HepG2 (cell line): ENCODE data around the gene IFNK. TPM values are rescaled to one million over a fixed set of nuclear protein-coding genes. Genes with fewer than 3 reads are reported as not detected.

ENCODE experiments used
- ARNT2 ChIP-seq: sonication (generic); formaldehyde crosslinking; IDR thresholded peaks from 2 replicates; pipeline ENCODE4 v1.8.0; 2022; ENCODE audit warnings: mild to moderate bottlenecking, low read depth, missing genetic modification reagents, moderate library complexity
- CSRNP1 ChIP-seq: sonication (generic); formaldehyde crosslinking; IDR thresholded peaks from 2 replicates; pipeline ENCODE4 v1.8.1; 2023; ENCODE audit warnings: mild to moderate bottlenecking, missing genetic modification reagents
- FIP1L1 ChIP-seq: fragments of 200-400 bp; formaldehyde crosslinking; IDR thresholded peaks from 2 replicates; pipeline ENCODE4 v1.6.1; 2018; ENCODE audit warnings: low read depth, mild to moderate bottlenecking, low read length, moderate library complexity, borderline replicate concordance; ENCODE audit not compliant: insufficient read depth
- HMGXB3 ChIP-seq: sonication (generic); formaldehyde crosslinking; IDR thresholded peaks from 2 replicates; pipeline ENCODE4 v1.4.0; 2020; ENCODE audit warnings: missing genetic modification reagents, borderline replicate concordance
- HOXA3 ChIP-seq: sonication (generic); formaldehyde crosslinking; IDR thresholded peaks from 2 replicates; pipeline ENCODE4 v1.5.0; 2020; ENCODE audit warnings: missing genetic modification reagents
- MAX ChIP-seq: IDR thresholded peaks from 2 replicates; pipeline ENCODE4 v1.6.1; 2012; ENCODE audit warnings: inconsistent platforms
- RARA ChIP-seq: IDR thresholded peaks from 2 replicates; pipeline ENCODE4 v1.6.1; 2016; ENCODE audit warnings: missing genetic modification reagents, missing compliant biosample characterization
- STAG1 ChIP-seq: sonication (generic); formaldehyde crosslinking; IDR thresholded peaks from 2 replicates; pipeline ENCODE4 v1.4.0; 2020; ENCODE audit warnings: missing genetic modification reagents
- XRCC5 ChIP-seq: fragments of 200-400 bp; formaldehyde crosslinking; optimal IDR thresholded peaks from 2 replicates; pipeline ENCODE3; 2017; ENCODE audit warnings: mild to moderate bottlenecking, low read length
- ZNF777 ChIP-seq: sonication (generic); formaldehyde crosslinking; IDR thresholded peaks from 2 replicates; pipeline ENCODE4 v1.4.0; 2020; ENCODE audit warnings: missing genetic modification reagents
- ZNF883 ChIP-seq: sonication (generic); formaldehyde crosslinking; IDR thresholded peaks from 2 replicates; pipeline ENCODE4 v1.5.1; 2020; ENCODE audit warnings: mild to moderate bottlenecking, missing genetic modification reagents; ENCODE audit errors: not compliant biosample characterization
- polyA plus RNA-seq, 8 experiments: library from polyadenylated mRNA; depleted of rRNA in 3 of 8; stranded (reverse) in 7 of 8; unstranded in 1 of 8; fragments of >200 nt; fragmentation: Illumina TruSeq in 4 of 8; extraction: Trizol in 4 of 8; gene quantifications; 2 replicates each; pipeline versions ENCODE4 v1.2.1 to v1.2.3, GENCODE V29; 2011 to 2016; ENCODE audit warnings: low read depth in 4 of 8, missing spikeins in 1 of 8, mixed read lengths in 1 of 8; ENCODE audit not compliant: insufficient read depth in 1 of 8
- total RNA-seq, 5 experiments: library from RNA; depleted of rRNA; stranded (reverse); fragments of >200 nt; fragmentation: Illumina TruSeq; extraction: Trizol; gene quantifications; 2 replicates each; pipeline ENCODE4 v1.2.3, GENCODE V29; 2016; ENCODE audit warnings: low read depth in 1 of 5
- TF ChIP-seq, protein P1 (sequence below): sonication (generic); formaldehyde crosslinking; IDR thresholded peaks from 2 replicates; pipeline ENCODE4 v1.4.0; 2020; ENCODE audit warnings: mild to moderate bottlenecking, missing genetic modification reagents
- TF ChIP-seq, protein P2 (sequence below): IDR thresholded peaks from 2 replicates; pipeline ENCODE4 v1.6.1; 2016; ENCODE audit warnings: mild to moderate bottlenecking, missing biosample characterization, missing genetic modification reagents

IFNK gene
- total and polyA plus RNA-seq, 2 of the 13 experiments (the other 11 are each of a cell fraction or from before 2014, with no cell fraction given) = not detected

DNA sequence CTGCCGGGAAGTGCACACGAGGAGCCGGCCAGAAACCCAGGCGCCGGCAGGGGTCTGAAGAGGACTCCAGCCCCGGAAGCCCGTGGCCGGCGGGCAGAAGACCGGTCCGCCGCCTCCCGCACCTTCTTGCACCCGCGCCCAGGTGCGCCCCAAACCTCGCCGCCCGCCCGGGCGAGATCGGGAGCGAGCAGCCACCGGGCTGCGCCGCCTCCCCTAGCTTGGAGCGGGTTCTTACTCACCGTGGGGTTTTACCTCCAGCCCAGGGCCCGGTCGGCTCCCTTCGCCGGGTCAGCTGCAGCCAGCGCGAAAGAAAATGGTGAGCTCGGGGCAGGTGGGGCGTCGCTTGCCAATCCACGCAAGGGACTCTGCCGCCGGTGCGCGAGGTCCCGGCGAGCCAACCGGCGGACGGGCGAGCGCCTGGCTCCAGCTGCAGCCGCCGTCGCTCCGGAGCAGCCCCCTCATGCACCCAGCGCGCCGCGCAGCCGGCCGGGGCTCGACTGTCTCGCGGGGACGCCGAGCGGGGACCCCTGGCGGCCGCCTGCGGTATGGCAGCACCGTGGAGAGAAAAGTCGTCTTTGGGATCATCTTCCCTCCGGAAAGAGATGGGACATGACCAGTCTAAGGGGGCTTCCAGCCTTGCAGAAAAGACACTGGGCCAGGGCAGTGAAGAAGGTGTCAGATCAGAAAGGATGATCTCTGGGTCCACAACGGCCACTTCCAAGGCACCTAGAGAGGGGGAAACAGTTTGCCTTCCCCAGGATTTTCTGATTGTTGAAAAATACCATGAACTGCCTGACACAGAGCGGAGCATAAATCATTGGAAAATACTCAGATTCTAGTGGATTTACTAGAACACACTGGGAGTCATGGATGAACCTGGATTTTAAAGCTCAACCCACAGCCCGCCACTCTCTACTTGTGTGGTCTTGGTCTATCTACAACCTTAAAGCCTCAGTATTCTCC, 5.5 kb downstream of the IFNK start, which contains the start of gene MOB3B (continued):
- no peak for TF ChIP-seq HMGXB3 (CRISPR knock-in tag)
- peak; percentile 70 for TF ChIP-seq XRCC5
- TF ChIP-seq FIP1L1 = no peak
- TF ChIP-seq CSRNP1 (CRISPR knock-in tag) = peak; percentile 45; the same call in 1 of the 2 replicates
- no peak for TF ChIP-seq RARA (CRISPR knock-in tag)
- TF ChIP-seq, protein P1, sequence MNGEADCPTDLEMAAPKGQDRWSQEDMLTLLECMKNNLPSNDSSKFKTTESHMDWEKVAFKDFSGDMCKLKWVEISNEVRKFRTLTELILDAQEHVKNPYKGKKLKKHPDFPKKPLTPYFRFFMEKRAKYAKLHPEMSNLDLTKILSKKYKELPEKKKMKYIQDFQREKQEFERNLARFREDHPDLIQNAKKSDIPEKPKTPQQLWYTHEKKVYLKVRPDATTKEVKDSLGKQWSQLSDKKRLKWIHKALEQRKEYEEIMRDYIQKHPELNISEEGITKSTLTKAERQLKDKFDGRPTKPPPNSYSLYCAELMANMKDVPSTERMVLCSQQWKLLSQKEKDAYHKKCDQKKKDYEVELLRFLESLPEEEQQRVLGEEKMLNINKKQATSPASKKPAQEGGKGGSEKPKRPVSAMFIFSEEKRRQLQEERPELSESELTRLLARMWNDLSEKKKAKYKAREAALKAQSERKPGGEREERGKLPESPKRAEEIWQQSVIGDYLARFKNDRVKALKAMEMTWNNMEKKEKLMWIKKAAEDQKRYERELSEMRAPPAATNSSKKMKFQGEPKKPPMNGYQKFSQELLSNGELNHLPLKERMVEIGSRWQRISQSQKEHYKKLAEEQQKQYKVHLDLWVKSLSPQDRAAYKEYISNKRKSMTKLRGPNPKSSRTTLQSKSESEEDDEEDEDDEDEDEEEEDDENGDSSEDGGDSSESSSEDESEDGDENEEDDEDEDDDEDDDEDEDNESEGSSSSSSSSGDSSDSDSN = peak; percentile 80; the same call in 1 of the 2 replicates
- peak; percentile 56 for TF ChIP-seq ZNF883 (CRISPR knock-in tag)
- peak; percentile 56; the same call in 1 of the 2 replicates for TF ChIP-seq ARNT2
- 0 out of 2 replicates have a peak, but pooled peaks have one; percentile 23 for TF ChIP-seq HOXA3 (CRISPR knock-in tag)
- peak; percentile 62 for TF ChIP-seq STAG1 (CRISPR knock-in tag)
- peak; percentile 38 for TF ChIP-seq ZNF777
- TF ChIP-seq MAX = peak; percentile 57
- TF ChIP-seq, protein P2, sequence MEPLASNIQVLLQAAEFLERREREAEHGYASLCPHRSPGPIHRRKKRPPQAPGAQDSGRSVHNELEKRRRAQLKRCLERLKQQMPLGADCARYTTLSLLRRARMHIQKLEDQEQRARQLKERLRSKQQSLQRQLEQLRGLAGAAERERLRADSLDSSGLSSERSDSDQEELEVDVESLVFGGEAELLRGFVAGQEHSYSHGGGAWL = peak; percentile 48; the same call in 1 of the 2 replicates
